DMS 273 treated with DMSO at 0.1 percent for 48 hours (cell line): Measurements from ENCODE around the gene PFDN2.
A peak's percentile ranks its signal among the peaks of the same experiment; 100 is the strongest.
"Not testable (repeated sequence)": the region's sequence is repeated elsewhere in the genome, so short reads cannot be mapped to it uniquely, and the experiment has no call there.

Experiments
- DNase-seq: peaks from one replicate; lab custom pipeline; 2025; lab: John Stamatoyannopoulos, UW

The PFDN2 gene

DNA sequence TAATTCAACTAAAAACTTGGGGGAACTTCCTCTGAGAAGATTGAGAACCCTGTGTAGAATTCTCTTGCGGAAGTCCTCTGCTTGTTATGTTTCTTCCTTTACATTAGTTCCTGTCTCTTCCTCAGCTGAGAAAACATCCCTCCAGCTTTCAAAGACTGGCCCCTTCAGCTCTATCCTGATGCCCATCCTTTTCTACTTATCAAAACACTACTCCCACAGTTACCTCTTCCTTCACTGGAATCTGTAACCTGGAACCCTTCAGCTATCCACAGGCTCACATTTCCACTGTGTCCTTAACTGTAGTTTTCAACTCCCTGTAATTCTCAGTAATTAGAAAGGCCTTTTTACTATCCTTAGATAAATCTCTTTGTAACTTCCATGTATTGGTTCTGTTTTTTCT, 20.6 kb upstream of the PFDN2 start:
- DNase-seq = no peak

DNA sequence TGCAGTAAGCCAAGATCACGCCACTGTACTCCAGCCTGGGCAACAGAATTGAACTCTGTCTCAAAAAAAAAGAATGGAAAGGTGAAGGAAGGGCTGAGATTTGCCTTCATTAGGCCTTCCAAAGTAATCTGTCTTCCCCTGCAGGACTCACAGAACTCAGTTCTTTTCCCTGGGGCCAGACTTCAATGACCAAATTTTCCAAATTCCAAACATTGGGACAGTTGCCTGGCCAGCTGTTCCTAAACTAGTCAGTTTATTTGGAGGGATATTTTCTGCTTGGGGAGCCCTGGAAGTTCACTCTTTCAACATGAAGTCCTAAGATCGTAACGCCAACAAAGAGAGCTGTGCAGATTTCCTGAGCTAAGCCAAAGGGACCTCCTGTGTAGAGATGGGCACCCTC, 20.0 kb upstream of the PFDN2 start:
- DNase-seq = no peak

DNA sequence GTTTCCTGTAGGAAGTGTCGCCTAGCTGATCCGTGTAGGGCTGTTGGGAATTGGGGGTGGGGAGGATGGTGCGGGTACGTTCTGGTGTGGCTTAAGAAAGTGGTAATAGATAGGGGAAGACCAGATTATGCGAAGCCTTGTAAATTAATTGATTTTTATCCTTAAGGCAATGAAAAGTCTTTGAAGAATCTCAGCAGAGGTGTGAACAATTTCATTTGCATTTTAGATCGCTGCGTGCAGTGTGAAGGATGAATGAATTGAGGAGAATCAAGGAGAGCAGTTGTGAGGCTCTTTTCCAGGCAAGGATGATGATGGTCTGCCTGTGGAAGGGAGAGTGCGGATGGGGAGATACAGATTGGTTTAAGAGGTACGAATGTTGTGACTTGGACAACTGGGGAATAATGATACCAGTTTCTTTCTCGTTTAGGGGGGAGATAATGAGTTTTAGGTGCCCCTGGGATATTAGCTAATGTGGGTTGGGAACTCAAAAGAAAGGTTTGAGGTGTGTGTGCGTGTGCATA, 15.4 kb upstream of the PFDN2 start:
- DNase-seq = no peak

DNA sequence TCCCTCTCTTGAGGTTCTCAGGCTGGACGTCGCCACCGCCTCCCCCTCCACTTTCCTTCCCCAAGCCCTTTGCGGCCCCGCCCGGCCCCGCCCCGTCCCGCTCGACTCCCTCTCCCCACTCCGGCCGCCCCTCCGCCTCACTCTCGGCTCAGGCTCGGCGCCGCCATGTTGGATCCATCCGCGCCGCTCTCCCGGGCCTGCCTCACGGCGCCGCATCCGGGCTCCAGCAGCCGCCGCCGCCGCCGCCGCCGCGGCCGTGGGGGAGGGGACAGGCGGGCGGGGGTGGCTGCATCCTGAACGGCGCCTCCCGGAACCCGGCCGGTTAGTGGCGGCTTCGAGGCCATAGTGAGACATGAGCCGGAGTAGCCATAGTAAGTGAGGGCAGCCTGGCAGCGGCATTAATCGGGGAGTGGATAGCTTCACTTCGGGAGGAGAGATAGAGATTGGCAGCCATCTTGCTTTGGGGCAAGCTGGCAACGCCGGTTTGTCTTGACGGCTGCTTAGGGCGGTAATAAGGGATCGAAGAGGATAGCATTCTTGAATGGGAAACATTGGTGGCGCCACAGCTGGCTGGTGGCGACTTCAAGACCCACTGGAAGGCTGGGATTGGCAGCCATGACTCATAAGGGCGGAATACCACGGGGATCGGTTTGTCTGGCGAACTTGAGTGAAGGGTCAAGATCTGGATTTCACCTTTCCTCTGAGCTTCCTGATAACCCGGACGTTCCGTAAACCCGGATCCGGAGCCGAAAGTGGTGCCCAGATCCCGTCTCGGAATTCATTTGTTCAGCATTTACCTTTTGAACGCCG, 14.8 kb upstream of the PFDN2 start, which contains the start of gene DEDD:
DEDD (minus strand) TSS at position 258 of the 810 bp plus-strand sequence. CDS start 8,205 bp downstream, outside the sequence.
- peak; percentile 93 for DNase-seq

DNA sequence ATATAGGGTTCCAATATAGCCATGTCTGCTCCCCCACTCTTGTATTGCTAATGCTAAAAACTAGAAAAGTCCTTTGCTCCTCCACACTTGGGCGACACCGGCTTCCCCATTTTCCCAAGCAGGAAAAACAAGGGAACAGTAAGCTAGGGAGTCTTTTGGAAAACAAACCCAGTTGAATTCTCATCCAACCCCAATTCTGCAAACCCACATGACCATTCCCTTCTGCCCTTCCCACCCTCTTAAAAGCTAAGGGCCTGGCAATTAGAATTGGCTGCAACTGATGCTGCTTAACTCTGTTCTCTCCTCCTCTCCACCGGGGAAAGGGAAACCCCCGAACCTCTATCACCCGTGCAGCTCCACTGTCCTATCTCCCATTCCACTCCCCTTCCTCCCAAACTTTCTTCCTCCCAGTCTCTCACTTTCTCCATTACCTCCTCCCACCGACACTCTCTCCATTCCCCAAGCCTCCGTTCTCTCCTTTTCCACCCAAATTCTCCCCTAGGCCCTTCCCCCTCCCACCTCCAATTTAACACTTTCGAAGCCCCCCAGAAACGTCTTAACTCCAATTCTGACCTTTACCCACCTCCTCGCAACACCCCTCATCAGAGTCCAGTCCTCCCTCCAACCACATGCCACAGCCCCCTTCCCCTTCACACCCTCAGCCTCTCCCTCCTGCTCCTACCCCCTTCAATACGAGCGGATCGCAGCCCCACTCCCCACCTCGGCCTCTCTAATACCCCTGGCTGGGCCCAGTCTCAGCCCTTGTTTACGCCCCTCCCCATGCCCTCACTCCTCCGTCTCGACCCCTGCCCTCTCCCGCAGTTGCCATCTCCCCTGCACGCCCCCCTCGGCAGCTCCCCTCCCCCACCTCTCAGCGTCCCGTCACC, 13.9 kb upstream of the PFDN2 start:
- DNase-seq = no peak

DNA sequence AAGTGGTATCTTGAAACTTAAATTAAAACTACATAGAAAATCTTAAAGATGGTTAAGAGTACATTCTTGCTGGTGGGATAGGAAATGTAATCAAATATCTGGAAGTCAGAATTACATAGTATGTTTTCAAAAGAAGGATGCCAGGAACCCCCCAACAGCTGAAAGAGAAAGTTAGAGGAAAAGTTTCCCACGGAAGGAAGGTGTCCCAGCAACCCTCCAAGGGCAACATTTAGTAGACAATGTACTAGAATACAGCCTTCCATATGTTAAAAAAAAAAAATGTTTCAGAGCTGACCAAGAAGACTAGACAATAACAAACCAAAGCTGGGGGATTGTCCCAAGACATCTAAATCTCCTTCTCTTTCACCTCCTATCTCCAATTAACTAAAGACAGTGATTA, 12.4 kb upstream of the PFDN2 start:
- no peak for DNase-seq

DNA sequence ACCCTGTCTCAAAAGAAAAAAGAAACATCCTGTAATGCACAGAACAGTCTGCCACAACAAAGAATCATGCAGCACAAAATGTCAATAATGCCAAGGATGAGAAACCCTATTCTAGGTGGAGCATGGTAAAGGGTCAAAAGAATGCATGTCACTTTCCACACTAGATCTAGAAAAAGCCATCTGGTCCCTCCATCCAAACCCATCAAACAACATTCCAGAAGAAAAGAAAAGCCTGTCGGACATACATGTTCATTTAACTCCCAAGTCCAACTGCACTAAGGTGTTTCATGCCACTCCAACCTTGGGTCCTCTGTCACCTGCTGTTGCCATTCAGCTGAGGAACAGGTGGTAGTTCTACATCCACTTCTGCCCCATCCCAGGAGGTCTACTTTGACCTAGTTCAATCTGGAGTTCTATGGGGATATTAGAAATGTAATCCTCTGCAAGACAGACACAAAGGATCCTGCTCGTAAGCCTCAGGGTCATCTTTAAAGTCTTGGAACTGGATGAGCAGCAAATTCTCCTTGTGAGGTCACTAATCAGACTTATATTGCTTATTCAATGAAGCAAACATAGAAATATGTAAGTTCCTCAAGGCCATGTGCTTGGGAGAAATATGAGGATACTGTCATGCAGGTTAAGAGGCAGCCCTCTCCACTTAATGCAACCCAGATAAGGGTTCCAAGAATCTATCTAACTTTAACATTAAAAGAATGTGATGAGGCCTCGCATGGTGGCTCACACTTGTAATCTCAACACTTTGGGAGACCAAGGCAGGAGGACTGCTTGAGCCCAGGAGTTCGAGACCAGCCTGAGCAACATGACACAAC, 11.0 kb upstream of the PFDN2 start:
- no peak for DNase-seq

DNA sequence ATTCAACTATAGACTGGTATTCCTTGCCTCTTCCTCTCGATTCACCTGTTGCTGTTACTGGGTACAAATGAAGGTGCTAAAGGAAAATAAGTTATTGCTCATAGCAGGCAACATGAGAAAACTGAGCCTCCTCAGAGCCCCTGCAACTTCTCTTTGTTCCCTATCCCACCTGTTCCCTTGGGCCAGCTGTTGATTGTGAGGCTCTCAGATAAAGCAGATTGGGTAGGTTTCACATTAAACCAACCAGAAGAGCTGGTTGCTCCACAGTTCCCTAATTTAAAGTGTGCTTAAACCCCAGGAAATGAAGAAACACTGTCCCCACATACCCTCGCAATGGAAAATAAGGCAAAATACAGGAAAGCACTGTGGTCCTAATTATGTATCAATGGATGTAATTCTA, 9.8 kb upstream of the PFDN2 start:
- DNase-seq = no peak

DNA sequence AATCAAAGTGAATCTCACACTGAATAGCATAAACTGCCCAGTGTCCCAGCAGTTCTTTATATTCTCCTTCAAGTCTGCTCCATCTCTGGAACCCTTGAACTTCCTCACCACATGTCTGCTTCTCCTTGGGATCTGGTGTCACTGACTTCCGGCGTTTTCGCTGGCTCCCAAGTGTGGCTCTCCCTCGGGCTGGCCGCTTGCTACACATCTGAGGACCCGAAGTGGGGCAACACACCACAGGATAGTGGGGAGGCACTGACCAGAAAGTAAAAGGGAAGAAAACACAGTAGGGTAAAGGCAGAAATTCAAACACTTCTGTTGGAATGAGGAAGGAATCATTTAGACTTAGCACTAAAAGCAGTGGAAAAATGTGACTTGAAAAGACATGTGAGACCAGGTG, 5.1 kb upstream of the PFDN2 start:
- no peak for DNase-seq

DNA sequence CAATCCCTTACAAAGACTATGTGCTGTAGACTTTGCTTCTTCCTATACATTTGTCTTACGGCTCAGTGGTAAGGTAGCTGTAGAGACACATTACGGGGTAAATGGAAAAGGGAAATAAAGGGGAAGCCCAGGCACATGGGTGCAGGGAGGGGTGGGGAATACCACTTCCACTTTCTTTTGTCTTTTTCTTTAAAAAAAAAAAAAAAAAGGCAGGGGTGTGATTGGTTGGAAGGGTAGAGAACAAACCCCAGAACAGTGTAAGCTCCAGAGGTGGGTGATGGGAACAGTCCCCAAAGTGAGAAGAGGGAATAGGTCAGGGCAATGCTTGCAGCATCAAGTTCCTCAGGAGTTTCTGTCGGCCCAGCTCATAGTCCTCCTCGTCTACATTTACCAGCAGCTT, 4.0 kb upstream of the PFDN2 start:
- DNase-seq = no peak

DNA sequence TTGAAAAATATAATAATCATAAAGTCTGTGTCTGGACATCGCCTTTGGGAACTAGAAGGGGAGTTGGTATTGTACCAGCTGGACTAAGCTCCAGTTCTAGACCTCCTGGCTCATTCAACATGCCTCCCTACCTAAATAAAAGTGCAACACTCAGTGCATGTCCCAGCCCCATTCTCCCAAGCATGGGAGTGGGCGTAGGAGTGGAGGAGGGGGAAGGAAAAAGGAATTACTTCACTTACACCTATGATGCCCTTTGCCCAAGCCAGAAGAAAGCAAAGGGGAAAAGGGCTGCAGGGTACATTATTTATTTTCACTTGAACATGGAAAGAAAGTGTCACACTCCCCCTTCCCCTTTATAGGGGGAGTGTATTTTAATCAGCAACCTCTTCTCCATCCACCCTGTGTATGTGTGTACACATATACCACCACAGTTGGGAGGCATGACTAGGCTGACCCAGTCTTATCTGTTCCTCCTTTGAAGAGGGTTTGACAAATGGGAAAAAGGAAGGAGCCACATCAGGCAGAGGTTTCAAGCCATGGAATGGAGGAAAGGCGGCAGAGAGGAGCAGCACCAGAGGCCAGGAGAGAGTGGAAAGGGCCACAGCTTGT, 3.3 kb upstream of the PFDN2 start:
- no peak for DNase-seq

DNA sequence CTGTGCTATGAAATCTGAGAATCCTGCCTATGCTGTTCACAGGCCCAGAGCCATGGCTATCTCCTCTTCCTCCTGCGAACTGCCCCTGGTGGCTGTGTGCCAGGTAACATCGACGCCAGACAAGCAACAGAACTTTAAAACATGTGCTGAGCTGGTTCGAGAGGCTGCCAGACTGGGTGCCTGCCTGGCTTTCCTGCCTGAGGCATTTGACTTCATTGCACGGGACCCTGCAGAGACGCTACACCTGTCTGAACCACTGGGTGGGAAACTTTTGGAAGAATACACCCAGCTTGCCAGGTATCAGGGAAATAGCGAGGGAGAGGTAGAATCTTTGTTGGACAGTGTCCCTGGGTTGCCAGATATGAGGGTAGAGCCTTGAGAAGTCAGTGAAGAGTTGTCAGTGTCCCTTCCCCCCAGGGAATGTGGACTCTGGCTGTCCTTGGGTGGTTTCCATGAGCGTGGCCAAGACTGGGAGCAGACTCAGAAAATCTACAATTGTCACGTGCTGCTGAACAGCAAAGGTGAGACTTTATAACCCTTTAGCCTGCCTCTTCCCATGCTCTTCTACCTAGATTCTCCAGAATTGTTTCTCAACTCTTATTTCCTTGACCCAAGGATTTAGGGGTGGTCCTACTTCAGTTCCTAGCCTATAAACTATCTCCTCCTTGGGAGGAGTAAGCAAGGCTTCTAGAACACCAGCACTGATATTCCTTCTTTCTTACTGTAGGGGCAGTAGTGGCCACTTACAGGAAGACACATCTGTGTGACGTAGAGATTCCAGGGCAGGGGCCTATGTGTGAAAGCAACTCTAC, 1.5 kb upstream of the PFDN2 start:
- no peak for DNase-seq

DNA sequence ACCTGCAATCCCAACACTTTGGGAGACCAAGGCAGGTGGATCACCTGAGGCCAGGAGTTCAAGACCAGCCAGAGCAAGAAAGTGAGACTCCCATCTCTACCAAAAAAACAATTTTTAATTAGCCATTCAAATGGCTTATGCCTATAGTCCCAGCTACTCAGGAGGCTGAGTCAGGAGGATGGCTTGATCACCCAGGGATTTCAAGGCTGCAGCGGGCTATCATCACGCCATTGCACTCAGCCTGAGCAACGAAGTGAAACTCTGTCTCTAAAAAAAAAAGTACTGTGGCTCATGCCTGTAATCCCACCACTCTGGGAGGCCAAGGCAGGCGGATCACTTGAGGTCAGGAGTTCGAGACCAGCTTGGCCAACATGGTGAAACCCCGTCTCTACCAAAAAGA, 1.9 kb downstream of the PFDN2 start:
- not testable (repeated sequence) for DNase-seq

DNA sequence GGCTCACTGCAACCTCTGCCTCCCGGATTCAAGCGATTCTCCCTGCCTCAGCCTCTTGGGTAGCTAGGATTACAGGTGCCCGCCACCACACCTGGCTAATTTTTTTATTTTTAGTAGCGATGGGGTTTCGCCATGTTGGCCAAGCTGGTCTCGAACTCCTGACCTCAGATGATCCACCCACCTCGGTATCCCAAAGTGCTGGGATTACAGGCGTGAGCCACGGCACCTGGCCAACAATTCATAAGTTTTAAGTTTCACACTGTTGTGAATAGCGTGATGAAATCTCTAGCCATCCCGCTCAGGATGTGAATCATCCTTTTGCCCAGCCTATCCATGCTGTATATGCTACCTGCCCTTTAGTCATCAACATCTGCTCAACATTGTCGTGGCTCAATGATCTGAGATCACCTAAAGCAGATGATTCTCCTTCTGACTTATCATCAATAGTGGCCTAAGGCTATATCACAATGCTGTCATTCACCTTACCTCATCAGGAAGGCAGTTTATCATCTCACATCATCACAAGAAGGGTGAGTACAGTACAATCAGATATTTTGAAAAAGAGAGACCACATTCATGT, 2.6 kb downstream of the PFDN2 start:
- no peak for DNase-seq

DNA sequence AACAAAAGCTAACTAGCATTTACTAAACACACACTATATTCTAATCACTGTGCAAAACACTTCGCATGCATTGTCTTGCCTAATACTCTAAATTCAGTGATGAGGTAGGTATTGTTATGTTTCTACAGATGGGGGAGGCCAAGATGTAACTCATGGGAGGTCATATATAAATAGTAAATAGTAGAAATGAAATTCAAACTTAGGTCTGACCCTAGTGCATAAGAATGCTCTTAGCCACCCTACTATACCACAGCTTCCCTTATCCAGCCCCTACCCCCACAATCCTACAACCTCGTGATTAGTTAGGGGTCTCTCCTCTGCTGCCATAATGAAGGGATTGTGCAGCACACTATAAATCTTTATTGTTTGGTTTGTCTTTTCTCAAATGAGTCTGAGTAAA, 3.3 kb downstream of the PFDN2 start:
- DNase-seq = no peak

DNA sequence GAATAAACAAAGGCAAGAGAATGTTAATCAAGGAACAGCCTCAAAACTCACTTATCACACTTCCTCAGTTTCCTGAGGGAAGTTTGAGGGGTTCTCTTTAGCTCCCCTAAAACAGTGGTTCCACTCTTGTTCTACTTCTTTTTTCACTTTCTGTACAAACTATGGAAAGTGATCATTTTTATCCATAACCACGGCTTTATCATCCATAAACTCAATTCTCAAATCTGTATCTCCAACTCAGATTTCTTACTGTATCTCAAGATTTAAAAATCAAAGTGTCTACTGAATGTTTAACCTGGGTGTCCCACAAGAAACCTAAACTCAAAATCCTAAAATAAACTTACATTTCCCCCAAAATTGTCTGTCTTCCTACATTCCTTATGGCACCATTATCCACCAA, 3.9 kb downstream of the PFDN2 start:
- DNase-seq = no peak

DNA sequence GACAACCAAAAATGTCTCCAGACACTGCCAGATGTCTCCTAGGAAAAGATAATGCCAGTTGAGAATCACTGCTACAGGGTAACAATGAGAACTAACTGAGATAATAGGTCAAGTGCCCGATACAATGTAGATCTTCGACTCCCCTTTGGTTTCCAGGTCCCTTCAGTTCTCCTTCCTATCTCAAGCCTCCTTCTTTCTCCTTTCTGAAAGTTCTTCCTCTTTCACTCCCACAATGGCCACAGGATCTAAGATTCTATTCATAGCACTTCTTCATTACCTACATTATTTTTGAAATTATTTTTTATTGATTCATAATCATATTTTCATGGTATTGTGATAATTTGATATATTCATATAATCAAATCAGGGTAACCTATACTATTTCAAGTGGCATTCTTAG, 6.3 kb downstream of the PFDN2 start:
- no peak for DNase-seq

DNA sequence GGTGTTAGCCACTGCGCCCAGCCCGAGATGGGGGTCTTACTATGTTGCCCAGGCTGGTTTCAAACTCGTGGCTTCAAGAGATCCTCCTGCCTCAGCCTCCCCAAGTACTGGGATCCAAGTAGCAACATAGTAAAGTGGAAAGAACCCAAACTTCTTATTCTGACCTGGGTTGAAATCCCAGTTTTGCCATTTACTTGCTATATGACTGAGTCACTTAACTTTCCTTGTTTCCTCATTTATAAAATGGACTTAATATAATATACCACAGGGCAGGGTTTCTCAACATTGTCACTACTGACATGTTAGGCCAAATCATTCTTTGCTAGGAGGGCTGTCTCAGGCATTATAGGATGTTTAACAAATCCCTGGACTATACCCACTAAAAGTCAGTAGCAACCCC, 6.7 kb downstream of the PFDN2 start:
- no peak for DNase-seq

DNA sequence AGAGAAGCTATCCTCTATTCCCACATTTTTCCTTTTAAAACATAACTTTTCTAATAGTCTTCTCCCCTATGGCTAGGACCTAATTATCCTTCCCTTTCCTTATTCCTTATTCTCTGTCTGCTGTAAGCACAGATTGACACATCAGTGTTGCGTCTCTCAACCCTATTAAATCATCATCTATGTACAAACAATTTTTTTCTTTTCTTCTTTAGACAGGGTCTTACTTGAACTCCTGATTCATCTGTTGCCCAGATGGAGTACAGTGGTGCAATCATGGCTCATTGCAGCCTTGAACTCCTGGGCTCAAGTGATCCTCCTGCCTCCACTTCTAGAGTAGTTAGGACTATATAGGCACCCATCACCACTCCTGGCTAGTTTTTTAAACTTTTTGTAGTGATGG, 11.4 kb downstream of the PFDN2 start:
- DNase-seq = no peak

DNA sequence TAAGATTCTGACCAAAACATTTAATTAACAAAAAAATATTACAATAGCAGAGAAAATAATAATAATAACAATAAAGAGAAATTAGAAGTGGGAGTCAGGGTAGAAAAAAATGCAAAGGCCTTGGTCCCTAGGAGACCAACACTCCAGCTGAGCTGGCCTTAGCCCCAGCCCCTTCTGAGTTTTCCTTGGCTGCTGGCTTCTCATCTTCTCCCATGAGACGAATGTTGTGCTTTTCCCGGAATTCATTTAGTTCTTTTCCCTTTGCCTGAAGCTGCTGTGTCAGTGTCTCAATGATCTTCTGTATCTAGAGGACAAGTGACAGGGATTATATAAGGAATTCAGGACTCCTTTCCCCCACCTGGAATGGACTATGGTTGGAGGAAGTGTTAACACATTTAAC, 17.3 kb downstream of the PFDN2 start:
- no peak for DNase-seq
